HG03354 (cell line): ENCODE results near the gene VPS13D.
A peak's percentile ranks its signal among the peaks of the same experiment; 100 is the strongest.

Experiments used
- ATAC-seq: cut with Tn5 transposase; IDR thresholded peaks from one replicate; pipeline ENCODE4 v1.9.1; 2021; ENCODE audit warnings: mild to moderate bottlenecking; ENCODE audit not compliant: unreplicated experiment, poor library complexity, severe bottlenecking

VPS13D gene

GRCh38 chr1:12229835-12230548 is at the start of gene VPS13D:
VPS13D (plus strand) TSS chr1:12230030; CDS start chr1:12234267, 4,237 bp downstream.
- ATAC-seq = peak; percentile 83

- no peak for ATAC-seq
These were observed 49.5 kb upstream of the VPS13D start for GRCh38 chr1:12180315-12180714.

- ATAC-seq = no peak
These were observed 48.9 kb upstream of the VPS13D start for GRCh38 chr1:12180903-12181302.

GRCh38 chr1:12181568-12181967 is 48.3 kb upstream of the VPS13D start:
- no peak for ATAC-seq

- ATAC-seq = no peak
These were observed 47.3 kb upstream of the VPS13D start for GRCh38 chr1:12182410-12182984.

GRCh38 chr1:12183095-12183794 is 46.6 kb upstream of the VPS13D start:
- no peak for ATAC-seq

- ATAC-seq = no peak
These were observed 45.7 kb upstream of the VPS13D start for GRCh38 chr1:12184008-12184681.

- ATAC-seq = no peak
These were observed 44.6 kb upstream of the VPS13D start for GRCh38 chr1:12185036-12185917.

- no peak for ATAC-seq
These were observed 43.7 kb upstream of the VPS13D start for GRCh38 chr1:12185918-12186678.

GRCh38 chr1:12186679-12186985 is 43.2 kb upstream of the VPS13D start:
- no peak for ATAC-seq

GRCh38 chr1:12188115-12188514 is 41.7 kb upstream of the VPS13D start:
- no peak for ATAC-seq

GRCh38 chr1:12188657-12189327 is 41.0 kb upstream of the VPS13D start:
- no peak for ATAC-seq

- no peak for ATAC-seq
These were observed 40.5 kb upstream of the VPS13D start for GRCh38 chr1:12189328-12189682.

- ATAC-seq = no peak
These were observed 38.4 kb upstream of the VPS13D start for GRCh38 chr1:12191242-12192032.

GRCh38 chr1:12194666-12195216 is 35.1 kb upstream of the VPS13D start:
- ATAC-seq = no peak

GRCh38 chr1:12195416-12195815 is 34.4 kb upstream of the VPS13D start:
- no peak for ATAC-seq

- no peak for ATAC-seq
These were observed 33.0 kb upstream of the VPS13D start for GRCh38 chr1:12196641-12197482.
